GM23338 (cell line): ENCODE measurements around the gene FAM13B. TPM values are rescaled to one million over a fixed set of nuclear protein-coding genes. Genes with fewer than 3 reads are reported as not detected.

ENCODE experiments used
- ATAC-seq: fragments of 200-7000 bp; cut with Tn5 transposase; 3 replicates; pipeline ENCODE4 v1.9.1; 2020
- DNase-seq: peaks from one replicate; pipeline ENCODE4 v3.0.0-alpha.2; 2015; ENCODE audit warnings: low spot score
- H2AFZ ChIP-seq: fragments of 200-600 bp; sonication (generic); 2 replicates; pipeline ENCODE4 v1.8.0; 2016; ENCODE audit warnings: antibody characterized with exemption, mild to moderate bottlenecking, moderate library complexity
- H3F3A ChIP-seq: fragments of 200-600 bp; sonication (generic); replicated peaks from 2 replicates; pipeline ENCODE4 v1.8.0; 2017; ENCODE audit warnings: antibody characterized with exemption, mixed run types, low read depth
- H3K27ac ChIP-seq: fragments of 200-600 bp; sonication (generic); 2 replicates; pipeline ENCODE4 v1.6.1; 2016; ENCODE audit warnings: low read depth
- H3K27me3 ChIP-seq: fragments of 200-600 bp; sonication (generic); 2 replicates; pipeline ENCODE4 v1.8.0; 2016; ENCODE audit warnings: mild to moderate bottlenecking, mixed run types, moderate library complexity; ENCODE audit not compliant: insufficient read depth
- H3K36me3 ChIP-seq: fragments of 200-600 bp; sonication (generic); 2 replicates; pipeline ENCODE4 v1.8.0; 2016; ENCODE audit warnings: mild to moderate bottlenecking; ENCODE audit not compliant: insufficient read depth
- H3K4me1 ChIP-seq: fragments of 200-600 bp; sonication (generic); 2 replicates; pipeline ENCODE4 v1.8.0; 2016; ENCODE audit warnings: mild to moderate bottlenecking, moderate library complexity; ENCODE audit not compliant: insufficient read depth
- H3K4me2 ChIP-seq: fragments of 200-600 bp; sonication (generic); 2 replicates; pipeline ENCODE4 v1.7.1; 2017; ENCODE audit warnings: mixed run types
- H3K4me3 ChIP-seq: fragments of 200-600 bp; sonication (generic); 2 replicates; pipeline ENCODE4 v1.6.1; 2016; ENCODE audit warnings: mixed run types
- H3K79me2 ChIP-seq: fragments of 200-600 bp; sonication (generic); replicated peaks from 2 replicates; pipeline ENCODE4 v1.8.0; 2017; ENCODE audit warnings: mild to moderate bottlenecking; ENCODE audit not compliant: insufficient read depth
- H3K9me2 ChIP-seq: fragments of 200-600 bp; sonication (generic); 2 replicates; pipeline ENCODE4 v1.8.0; 2017; ENCODE audit not compliant: insufficient read depth
- H4K20me1 ChIP-seq: fragments of 200-600 bp; sonication (generic); replicated peaks from 2 replicates; pipeline ENCODE4 v1.8.0; 2017; ENCODE audit warnings: mild to moderate bottlenecking; ENCODE audit not compliant: insufficient read depth
- H3K27ac Mint-ChIP-seq: 2 replicates; pipeline ENCODE4 v1.8.0; 2020; ENCODE audit warnings: inconsistent platforms, mild to moderate bottlenecking, moderate library complexity, mixed read lengths
- H3K27me3 Mint-ChIP-seq: 3 replicates; pipeline ENCODE4 v1.8.0; 2022; ENCODE audit warnings: low read depth, mild to moderate bottlenecking, moderate library complexity, mixed read lengths, inconsistent platforms; ENCODE audit not compliant: insufficient read depth, poor library complexity
- H3K36me3 Mint-ChIP-seq: 3 replicates; pipeline ENCODE4 v1.8.0; 2021; ENCODE audit warnings: low read depth, mild to moderate bottlenecking, inconsistent platforms, moderate library complexity, mixed read lengths
- H3K4me1 Mint-ChIP-seq: 3 replicates; pipeline ENCODE4 v1.8.0; 2020; ENCODE audit warnings: mild to moderate bottlenecking, inconsistent platforms, mixed read lengths
- H3K4me3 Mint-ChIP-seq: 3 replicates; pipeline ENCODE4 v1.8.0; 2021; ENCODE audit warnings: moderate library complexity, mild to moderate bottlenecking, inconsistent platforms, mixed read lengths
- H3K9me3 Mint-ChIP-seq: 3 replicates; pipeline ENCODE4 v1.8.0; 2020; ENCODE audit warnings: moderate library complexity, mild to moderate bottlenecking, inconsistent platforms, mixed read lengths
- CREB1 ChIP-seq: fragments of 250-450 bp; sonication (Bioruptor Pico); IDR thresholded peaks from 2 replicates; pipeline ENCODE4 v1.5.0; 2020; ENCODE audit warnings: low read depth, mild to moderate bottlenecking, moderate library complexity
- EZH2phosphoT487 ChIP-seq: fragments of 200-600 bp; sonication (generic); IDR thresholded peaks from one replicate; pipeline ENCODE4 v1.8.1; 2018; ENCODE audit warnings: antibody characterized with exemption; ENCODE audit not compliant: unreplicated experiment
- JUNB ChIP-seq: IDR thresholded peaks from one replicate; pipeline ENCODE4 v1.6.1; 2016; ENCODE audit warnings: antibody characterized with exemption; ENCODE audit not compliant: unreplicated experiment
- NANOG ChIP-seq: IDR thresholded peaks from 2 replicates; pipeline ENCODE4 v1.6.1; 2016; ENCODE audit warnings: antibody characterized with exemption, borderline replicate concordance
- STAT1 ChIP-seq: IDR thresholded peaks from one replicate; pipeline ENCODE4 v1.6.1; 2016; ENCODE audit warnings: antibody characterized with exemption; ENCODE audit not compliant: unreplicated experiment
- ZNF114 ChIP-seq: fragments of 250-450 bp; sonication (Bioruptor Pico); IDR thresholded peaks from 2 replicates; pipeline ENCODE4 v1.5.0; 2020; ENCODE audit warnings: mild to moderate bottlenecking, moderate library complexity
- polyA plus RNA-seq: library from polyadenylated mRNA; unstranded; fragments of >200 nt; fragmentation: Nextera tagmentation; extraction: Ambion mirVana; gene quantifications from 2 replicates; pipeline ENCODE4 v1.2.1, GENCODE V29; 2016
- total RNA-seq: library from RNA; depleted of rRNA; stranded (reverse); fragments of >200 nt; shearing (Covaris generic); gene quantifications from 2 replicates; pipeline ENCODE4 v1.2.3, GENCODE V29; 2014
- TF ChIP-seq, protein P1 (sequence below): IDR thresholded peaks from one replicate; pipeline ENCODE4 v1.6.1; 2018; ENCODE audit warnings: antibody characterized with exemption; ENCODE audit not compliant: unreplicated experiment
- TF ChIP-seq, protein P2 (sequence below): fragments of 250-450 bp; sonication (Bioruptor Pico); IDR thresholded peaks from 2 replicates; pipeline ENCODE4 v1.5.0; 2020; ENCODE audit warnings: mild to moderate bottlenecking, moderate library complexity
- TF ChIP-seq, protein P3 (sequence below): IDR thresholded peaks from 2 replicates; pipeline ENCODE4 v1.6.1; 2016; ENCODE audit warnings: antibody characterized with exemption

Gene FAM13B
- total and polyA plus RNA-seq, 2 experiments from 2014 or later: 12.9 to 30.2 TPM

DNA sequence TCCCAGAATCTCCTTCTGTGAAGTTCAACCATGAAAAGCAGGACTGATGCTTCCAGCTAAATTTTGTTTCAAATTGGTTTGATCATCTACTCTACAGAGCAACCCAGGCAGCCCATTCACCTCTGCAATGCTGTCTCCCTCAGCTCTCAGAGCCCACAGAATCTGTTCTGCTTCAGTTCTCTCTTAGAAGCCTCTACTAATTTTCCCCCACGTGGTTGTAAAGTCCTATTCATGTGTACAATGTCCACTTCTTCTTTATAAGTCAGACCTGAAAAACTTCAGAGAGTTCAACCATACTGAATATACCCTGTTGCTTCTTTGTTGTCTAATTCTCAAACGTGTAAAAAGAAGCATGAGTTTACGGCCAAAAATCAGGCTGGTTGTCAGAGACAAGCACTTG lies 21.3 kb upstream of the FAM13B start (continued):
- TF ChIP-seq, protein P1, sequence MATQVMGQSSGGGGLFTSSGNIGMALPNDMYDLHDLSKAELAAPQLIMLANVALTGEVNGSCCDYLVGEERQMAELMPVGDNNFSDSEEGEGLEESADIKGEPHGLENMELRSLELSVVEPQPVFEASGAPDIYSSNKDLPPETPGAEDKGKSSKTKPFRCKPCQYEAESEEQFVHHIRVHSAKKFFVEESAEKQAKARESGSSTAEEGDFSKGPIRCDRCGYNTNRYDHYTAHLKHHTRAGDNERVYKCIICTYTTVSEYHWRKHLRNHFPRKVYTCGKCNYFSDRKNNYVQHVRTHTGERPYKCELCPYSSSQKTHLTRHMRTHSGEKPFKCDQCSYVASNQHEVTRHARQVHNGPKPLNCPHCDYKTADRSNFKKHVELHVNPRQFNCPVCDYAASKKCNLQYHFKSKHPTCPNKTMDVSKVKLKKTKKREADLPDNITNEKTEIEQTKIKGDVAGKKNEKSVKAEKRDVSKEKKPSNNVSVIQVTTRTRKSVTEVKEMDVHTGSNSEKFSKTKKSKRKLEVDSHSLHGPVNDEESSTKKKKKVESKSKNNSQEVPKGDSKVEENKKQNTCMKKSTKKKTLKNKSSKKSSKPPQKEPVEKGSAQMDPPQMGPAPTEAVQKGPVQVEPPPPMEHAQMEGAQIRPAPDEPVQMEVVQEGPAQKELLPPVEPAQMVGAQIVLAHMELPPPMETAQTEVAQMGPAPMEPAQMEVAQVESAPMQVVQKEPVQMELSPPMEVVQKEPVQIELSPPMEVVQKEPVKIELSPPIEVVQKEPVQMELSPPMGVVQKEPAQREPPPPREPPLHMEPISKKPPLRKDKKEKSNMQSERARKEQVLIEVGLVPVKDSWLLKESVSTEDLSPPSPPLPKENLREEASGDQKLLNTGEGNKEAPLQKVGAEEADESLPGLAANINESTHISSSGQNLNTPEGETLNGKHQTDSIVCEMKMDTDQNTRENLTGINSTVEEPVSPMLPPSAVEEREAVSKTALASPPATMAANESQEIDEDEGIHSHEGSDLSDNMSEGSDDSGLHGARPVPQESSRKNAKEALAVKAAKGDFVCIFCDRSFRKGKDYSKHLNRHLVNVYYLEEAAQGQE: no peak
- TF ChIP-seq, protein P2, sequence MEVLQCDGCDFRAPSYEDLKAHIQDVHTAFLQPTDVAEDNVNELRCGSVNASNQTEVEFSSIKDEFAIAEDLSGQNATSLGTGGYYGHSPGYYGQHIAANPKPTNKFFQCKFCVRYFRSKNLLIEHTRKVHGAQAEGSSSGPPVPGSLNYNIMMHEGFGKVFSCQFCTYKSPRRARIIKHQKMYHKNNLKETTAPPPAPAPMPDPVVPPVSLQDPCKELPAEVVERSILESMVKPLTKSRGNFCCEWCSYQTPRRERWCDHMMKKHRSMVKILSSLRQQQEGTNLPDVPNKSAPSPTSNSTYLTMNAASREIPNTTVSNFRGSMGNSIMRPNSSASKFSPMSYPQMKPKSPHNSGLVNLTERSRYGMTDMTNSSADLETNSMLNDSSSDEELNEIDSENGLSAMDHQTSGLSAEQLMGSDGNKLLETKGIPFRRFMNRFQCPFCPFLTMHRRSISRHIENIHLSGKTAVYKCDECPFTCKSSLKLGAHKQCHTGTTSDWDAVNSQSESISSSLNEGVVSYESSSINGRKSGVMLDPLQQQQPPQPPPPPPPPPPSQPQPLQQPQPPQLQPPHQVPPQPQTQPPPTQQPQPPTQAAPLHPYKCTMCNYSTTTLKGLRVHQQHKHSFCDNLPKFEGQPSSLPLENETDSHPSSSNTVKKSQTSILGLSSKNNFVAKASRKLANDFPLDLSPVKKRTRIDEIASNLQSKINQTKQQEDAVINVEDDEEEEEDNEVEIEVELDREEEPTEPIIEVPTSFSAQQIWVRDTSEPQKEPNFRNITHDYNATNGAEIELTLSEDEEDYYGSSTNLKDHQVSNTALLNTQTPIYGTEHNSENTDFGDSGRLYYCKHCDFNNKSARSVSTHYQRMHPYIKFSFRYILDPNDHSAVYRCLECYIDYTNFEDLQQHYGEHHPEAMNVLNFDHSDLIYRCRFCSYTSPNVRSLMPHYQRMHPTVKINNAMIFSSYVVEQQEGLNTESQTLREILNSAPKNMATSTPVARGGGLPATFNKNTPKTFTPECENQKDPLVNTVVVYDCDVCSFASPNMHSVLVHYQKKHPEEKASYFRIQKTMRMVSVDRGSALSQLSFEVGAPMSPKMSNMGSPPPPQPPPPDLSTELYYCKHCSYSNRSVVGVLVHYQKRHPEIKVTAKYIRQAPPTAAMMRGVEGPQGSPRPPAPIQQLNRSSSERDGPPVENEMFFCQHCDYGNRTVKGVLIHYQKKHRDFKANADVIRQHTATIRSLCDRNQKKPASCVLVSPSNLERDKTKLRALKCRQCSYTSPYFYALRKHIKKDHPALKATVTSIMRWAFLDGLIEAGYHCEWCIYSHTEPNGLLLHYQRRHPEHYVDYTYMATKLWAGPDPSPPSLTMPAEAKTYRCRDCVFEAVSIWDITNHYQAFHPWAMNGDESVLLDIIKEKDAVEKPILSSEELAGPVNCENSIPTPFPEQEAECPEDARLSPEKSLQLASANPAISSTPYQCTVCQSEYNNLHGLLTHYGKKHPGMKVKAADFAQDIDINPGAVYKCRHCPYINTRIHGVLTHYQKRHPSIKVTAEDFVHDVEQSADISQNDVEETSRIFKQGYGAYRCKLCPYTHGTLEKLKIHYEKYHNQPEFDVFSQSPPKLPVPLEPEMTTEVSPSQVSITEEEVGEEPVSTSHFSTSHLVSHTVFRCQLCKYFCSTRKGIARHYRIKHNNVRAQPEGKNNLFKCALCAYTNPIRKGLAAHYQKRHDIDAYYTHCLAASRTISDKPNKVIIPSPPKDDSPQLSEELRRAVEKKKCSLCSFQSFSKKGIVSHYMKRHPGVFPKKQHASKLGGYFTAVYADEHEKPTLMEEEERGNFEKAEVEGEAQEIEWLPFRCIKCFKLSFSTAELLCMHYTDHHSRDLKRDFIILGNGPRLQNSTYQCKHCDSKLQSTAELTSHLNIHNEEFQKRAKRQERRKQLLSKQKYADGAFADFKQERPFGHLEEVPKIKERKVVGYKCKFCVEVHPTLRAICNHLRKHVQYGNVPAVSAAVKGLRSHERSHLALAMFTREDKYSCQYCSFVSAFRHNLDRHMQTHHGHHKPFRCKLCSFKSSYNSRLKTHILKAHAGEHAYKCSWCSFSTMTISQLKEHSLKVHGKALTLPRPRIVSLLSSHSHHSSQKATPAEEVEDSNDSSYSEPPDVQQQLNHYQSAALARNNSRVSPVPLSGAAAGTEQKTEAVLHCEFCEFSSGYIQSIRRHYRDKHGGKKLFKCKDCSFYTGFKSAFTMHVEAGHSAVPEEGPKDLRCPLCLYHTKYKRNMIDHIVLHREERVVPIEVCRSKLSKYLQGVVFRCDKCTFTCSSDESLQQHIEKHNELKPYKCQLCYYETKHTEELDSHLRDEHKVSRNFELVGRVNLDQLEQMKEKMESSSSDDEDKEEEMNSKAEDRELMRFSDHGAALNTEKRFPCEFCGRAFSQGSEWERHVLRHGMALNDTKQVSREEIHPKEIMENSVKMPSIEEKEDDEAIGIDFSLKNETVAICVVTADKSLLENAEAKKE: no peak

DNA sequence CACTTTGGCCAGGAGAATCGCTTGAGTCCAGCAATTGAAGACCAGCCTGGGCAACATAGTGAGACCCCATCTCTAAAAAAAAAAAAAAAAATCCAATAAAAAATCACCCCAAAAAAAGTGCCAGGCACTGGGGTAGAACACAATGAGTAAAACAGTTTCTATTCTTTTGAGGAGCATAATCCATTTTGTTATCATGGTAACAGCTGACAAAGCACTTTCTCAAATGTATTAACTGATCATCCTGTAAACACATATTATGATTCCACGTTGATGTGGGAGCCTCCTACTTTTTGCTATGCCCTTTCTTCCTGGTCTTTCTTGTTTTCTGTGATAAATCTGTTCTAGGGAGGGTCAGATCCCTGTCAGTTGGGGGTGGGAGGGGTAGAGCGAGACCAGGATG lies 20.7 kb upstream of the FAM13B start:
- Histone ChIP-seq H3K4me1 (peaks cover 6% of the 10 kb centered on the region; the same call in 1 of the 2 replicates), H3K27ac (no peak overlapping the region), H4K20me1 (no peaks in the 10 kb centered on the region), H3K4me2 (no peak overlapping the region), H3K27me3 (no peaks in the 10 kb centered on the region), H3K36me3 (no peaks in the 10 kb centered on the region), H2AFZ (no peak overlapping the region), H3K9me2 (no peaks in the 10 kb centered on the region), H3K79me2 (no peaks in the 10 kb centered on the region), H3K4me3 (no peak overlapping the region), H3F3A (no peaks in the 10 kb centered on the region)
- Mint-ChIP-seq H3K4me3 (no peak overlapping the region), H3K27ac (no peak overlapping the region), H3K4me1 (no peaks in the 10 kb centered on the region), H3K9me3 (no peaks in the 10 kb centered on the region), H3K27me3 (peaks cover 2% of the 10 kb centered on the region), H3K36me3 (no peaks in the 10 kb centered on the region)
- ATAC-seq (no peak), DNase-seq (no peak)
- TF ChIP-seq JUNB (no peak), NANOG (no peak), ZNF114 (CRISPR knock-in tag) (no peak), EZH2phosphoT487 (no peak), STAT1 (no peak), CREB1 (CRISPR knock-in tag) (no peak)
- TF ChIP-seq, protein P3, sequence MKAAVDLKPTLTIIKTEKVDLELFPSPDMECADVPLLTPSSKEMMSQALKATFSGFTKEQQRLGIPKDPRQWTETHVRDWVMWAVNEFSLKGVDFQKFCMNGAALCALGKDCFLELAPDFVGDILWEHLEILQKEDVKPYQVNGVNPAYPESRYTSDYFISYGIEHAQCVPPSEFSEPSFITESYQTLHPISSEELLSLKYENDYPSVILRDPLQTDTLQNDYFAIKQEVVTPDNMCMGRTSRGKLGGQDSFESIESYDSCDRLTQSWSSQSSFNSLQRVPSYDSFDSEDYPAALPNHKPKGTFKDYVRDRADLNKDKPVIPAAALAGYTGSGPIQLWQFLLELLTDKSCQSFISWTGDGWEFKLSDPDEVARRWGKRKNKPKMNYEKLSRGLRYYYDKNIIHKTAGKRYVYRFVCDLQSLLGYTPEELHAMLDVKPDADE: no peak
